ENCODE results near the gene KCNJ9. TPM values are rescaled to one million over a fixed set of nuclear protein-coding genes. Genes with fewer than 3 reads are reported as not detected.

KCNJ9 gene
- total and polyA plus RNA-seq, 2 donors (not counting 3 experiments of a cell fraction or from before 2014, with no cell fraction given), result not detected

GRCh38 chr1:160107512-160107911, 26.2 kb downstream of the KCNJ9 start:
- FAIRE-seq (no peak), DNase-seq (ENCODE audit: low read depth, low spot score) (no peak)
- Histone ChIP-seq H3K4me3 (replicated peaks in 1 of 3; ENCODE audit: insufficient read depth in 1 of 3, low read depth in 1 of 3, low read length in 3 of 3) (no peak overlapping the region), H3K79me2 (ENCODE audit: control insufficient read depth, insufficient read depth, low read length) (no peaks in the 10 kb centered on the region), H3K27ac (ENCODE audit: insufficient read depth, low read depth, low read length) (no peak overlapping the region), H3K27me3 (ENCODE audit: control insufficient read depth in 2 of 2, insufficient read depth in 2 of 2, low read length in 2 of 2) (peaks cover 25 to 40% of the 10 kb centered on the region in 2 experiments), H3K36me3 (ENCODE audit: control insufficient read depth in 2 of 2, extremely low read depth in 1 of 2, insufficient read depth in 2 of 2, low read length in 2 of 2) (no peaks in the 10 kb centered on the region), H3K4me2 (ENCODE audit: insufficient read depth, low read length) (no peak overlapping the region), H2AFZ (ENCODE audit: low read depth, low read length) (no peak overlapping the region), H4K20me1 (replicated peaks; ENCODE audit: control insufficient read depth, extremely low read depth, insufficient read depth, low read length) (no peaks in the 10 kb centered on the region), H3K9me1 (replicated peaks; ENCODE audit: control insufficient read depth, extremely low read depth, insufficient read depth, low read length) (no peaks in the 10 kb centered on the region), H3K9ac (replicated peaks; ENCODE audit: extremely low read depth, insufficient read depth, low read length) (no peak overlapping the region), H3K4me1 (ENCODE audit: control insufficient read depth, extremely low read depth, insufficient read depth, low read length) (no peaks in the 10 kb centered on the region), H3K9me3 (replicated peaks; ENCODE audit: control insufficient read depth, insufficient read depth, low read length) (no peaks in the 10 kb centered on the region)
- no TSS peak for BruUV-seq (replicated peaks)
- intact Hi-C loops (cut with micrococcal nuclease), result loop anchor here (10.0 kb wide), 1 partner anchor 497 kb away; no protein-coding TSS in a partner anchor
- dilution Hi-C loops (cut with MboI; ENCODE audit: extremely low pct_ligation_motif_present, low sequenced_read_pairs), result no loop called here
- POLR2A ChIA-PET, result no interaction called here
- TF ChIP-seq GATA2 (IDR thresholded peaks at IDR 0.05; ENCODE audit: insufficient read depth, insufficient read length, low read depth, low read length) (no peak), EZH2 (IDR thresholded peaks at IDR 0.05; ENCODE audit: borderline replicate concordance, low read depth, low read length, severe bottlenecking) (no peak), CTCF (IDR thresholded peaks at IDR 0.05; ENCODE audit: extremely low read depth in 1 of 2, insufficient read depth in 1 of 2, low read depth in 1 of 2, low read length in 2 of 2) (no peak), FOS (IDR thresholded peaks at IDR 0.05; ENCODE audit: borderline replicate concordance, insufficient read depth, low read length) (no peak), JUN (IDR thresholded peaks at IDR 0.05; ENCODE audit: borderline replicate concordance, insufficient read depth, insufficient read length, low read depth) (no peak), MYC (IDR thresholded peaks at IDR 0.05; ENCODE audit: low read depth, low read length) (no peak), POLR2A (IDR thresholded peaks at IDR 0.05; ENCODE audit: low read depth, low read length) (no peak), POLR2AphosphoS5 (IDR thresholded peaks at IDR 0.05; ENCODE audit: insufficient read depth, low read depth, low read length) (no peak)
- TF ChIP-seq, protein P1, sequence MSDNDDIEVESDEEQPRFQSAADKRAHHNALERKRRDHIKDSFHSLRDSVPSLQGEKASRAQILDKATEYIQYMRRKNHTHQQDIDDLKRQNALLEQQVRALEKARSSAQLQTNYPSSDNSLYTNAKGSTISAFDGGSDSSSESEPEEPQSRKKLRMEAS (IDR thresholded peaks at IDR 0.05; ENCODE audit: insufficient read depth, insufficient read length), result no peak
- CTCF ChIA-PET, result interaction anchor here (0.8 to 4.5 kb wide), 7 partner anchors 16 to 269 kb away, joined by 3 to 48 read pairs (median 7); no protein-coding TSS in a partner anchor
